Immature natural killer cell (primary cell): ENCODE results near the gene OR5M10. TPM values are rescaled to one million over a fixed set of nuclear protein-coding genes. Genes with fewer than 3 reads are reported as not detected.

Experiments
- polyA plus RNA-seq, 3 donors: library from polyadenylated mRNA; unstranded; fragments of 300-500 nt; fragmentation: Illumina TruSeq; gene quantifications; one replicate each; pipeline ENCODE4 v1.2.3, GENCODE V29; 2021

The OR5M10 gene
- polyA plus RNA-seq, 3 donors from 2014 or later, result not detected

Other genes starting within 250 kb of the OR5M10 start
- gene OR8K1, start 231.7 kb downstream of the OR5M10 start, polyA plus RNA-seq, result not detected
- not detected for gene OR8J1, start 223.4 kb downstream of the OR5M10 start, polyA plus RNA-seq
- not detected for gene OR8U1, start 202.1 kb downstream of the OR5M10 start, polyA plus RNA-seq
- not detected for gene OR5AL1, start 165.0 kb downstream of the OR5M10 start, polyA plus RNA-seq
- not detected for gene OR5M3, start 104.4 kb downstream of the OR5M10 start, polyA plus RNA-seq
- not detected for gene OR5M8, start 86.4 kb downstream of the OR5M10 start, polyA plus RNA-seq
- not detected for gene OR5M11, start 34.5 kb downstream of the OR5M10 start, polyA plus RNA-seq
- not detected for gene OR5M1, start 37.2 kb upstream of the OR5M10 start, polyA plus RNA-seq
- not detected for gene OR5AP2, start 64.7 kb upstream of the OR5M10 start, polyA plus RNA-seq
- gene OR5AR1, start 86.0 kb upstream of the OR5M10 start, polyA plus RNA-seq, result not detected
- not detected for gene OR9G1, start 121.4 kb upstream of the OR5M10 start, polyA plus RNA-seq
- not detected for gene OR9G4, start 171.0 kb upstream of the OR5M10 start, polyA plus RNA-seq